Stomach (tissue), 4 donors: ENCODE results near the gene ATF3.

Experiments used
- POLR2A ChIP-seq, 4 donors: fragments of 450-650 bp; IDR thresholded peaks; one replicate each; pipeline ENCODE4 v1.6.1; 2016; ENCODE audit warnings: antibody characterized with exemption in 4 of 4, control low read depth in 2 of 4, mild to moderate bottlenecking in 1 of 4, moderate library complexity in 1 of 4
- POLR2AphosphoS5 ChIP-seq, 3 donors: sonication (generic); formaldehyde crosslinking; IDR thresholded peaks; one replicate each; pipeline ENCODE4 v1.6.1; 2016; ENCODE audit warnings: antibody characterized with exemption in 3 of 3

DNA sequence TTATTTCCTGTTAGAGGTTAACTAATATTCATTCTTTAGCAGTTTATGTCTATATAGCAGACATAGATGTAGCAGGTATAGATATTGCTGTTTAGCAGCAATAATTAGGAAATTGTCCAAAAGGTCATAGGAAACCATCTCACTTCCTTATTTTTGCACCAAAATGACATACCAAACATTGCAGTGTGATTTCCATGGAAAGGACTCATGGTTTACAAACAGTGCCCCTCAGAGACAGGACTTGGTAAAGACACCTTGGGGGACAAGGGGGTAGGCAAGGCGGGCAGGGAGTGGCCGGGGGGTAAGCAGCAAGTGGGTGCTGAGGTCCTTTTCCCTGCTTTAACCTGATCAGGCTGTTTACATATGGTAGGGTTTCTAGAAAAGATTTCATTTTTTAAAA lies 60.5 kb downstream of the ATF3 start:
- TF ChIP-seq POLR2A (IDR thresholded peaks at IDR 0.05), result no peak
- TF ChIP-seq POLR2AphosphoS5 (IDR thresholded peaks at IDR 0.05), result no peak
